Sigmoid colon (tissue), 4 donors: ENCODE measurements around the gene SLF2.

Experiments
- CTCF ChIP-seq, 4 experiments: fragments of 450-650 bp in 3 of 4; fragments of 200-600 bp in 1 of 4; IDR thresholded peaks; one replicate each; pipeline ENCODE4 v1.5.1; 2016 to 2019; ENCODE audit warnings: antibody characterized with exemption in 4 of 4, mild to moderate bottlenecking in 3 of 4, moderate library complexity in 2 of 4
- EP300 ChIP-seq, 4 donors: sonication (generic); formaldehyde crosslinking; IDR thresholded peaks; one replicate each; pipeline ENCODE4 v1.6.1; 2017; ENCODE audit warnings: antibody characterized with exemption in 4 of 4
- POLR2A ChIP-seq, 2 donors: fragments of 450-650 bp; IDR thresholded peaks; one replicate each; pipeline ENCODE4 v1.6.1; 2016; ENCODE audit warnings: antibody characterized with exemption in 2 of 2, mild to moderate bottlenecking in 2 of 2, moderate library complexity in 2 of 2
- POLR2AphosphoS5 ChIP-seq, 4 donors: sonication (generic); formaldehyde crosslinking; IDR thresholded peaks; one replicate each; pipeline ENCODE4 v1.6.1; 2017; ENCODE audit warnings: antibody characterized with exemption in 4 of 4

- TF ChIP-seq POLR2A (IDR thresholded peaks at IDR 0.05) (no peak), EP300 (IDR thresholded peaks at IDR 0.05) (no peak), CTCF (IDR thresholded peaks at IDR 0.05) (no peak), POLR2AphosphoS5 (IDR thresholded peaks at IDR 0.05) (no peak)
Observed at GRCh38 chr10:100873146-100873826, 39.5 kb upstream of the SLF2 start.
